DLD1 (cell line): ENCODE results near the gene MVD.

Source experiments
- in situ Hi-C: cut with HindIII; loops from 2 replicates; pipeline ENCODE4 v1.10.0; 2017; ENCODE audit warnings: low sequenced_read_pairs

Gene MVD

GRCh38 chr16:88645455-88645854 lies 17.4 kb downstream of the MVD start:
- in situ Hi-C loops = no loop called here

- in situ Hi-C loops = no loop called here
These were observed 19.3 kb downstream of the MVD start for GRCh38 chr16:88643644-88643932.

- in situ Hi-C loops = no loop called here
These were observed 19.8 kb downstream of the MVD start for GRCh38 chr16:88642881-88643643.

- in situ Hi-C loops = no loop called here
These were observed 22.2 kb downstream of the MVD start for GRCh38 chr16:88640498-88641247.

- in situ Hi-C loops = no loop called here
These were observed 22.8 kb downstream of the MVD start for GRCh38 chr16:88640039-88640495.

GRCh38 chr16:88639231-88640038 lies 23.5 kb downstream of the MVD start:
- in situ Hi-C loops = no loop called here

- in situ Hi-C loops = no loop called here
These were observed 24.3 kb downstream of the MVD start, which contains the start of gene IL17C for GRCh38 chr16:88638323-88639230. IL17C (plus strand) TSS chr16:88638572; CDS start chr16:88638642, 70 bp downstream.

GRCh38 chr16:88636488-88637265 lies 26.2 kb downstream of the MVD start:
- in situ Hi-C loops = no loop called here

GRCh38 chr16:88635671-88636319 lies 27.1 kb downstream of the MVD start:
- in situ Hi-C loops = no loop called here

- in situ Hi-C loops = no loop called here
These were observed 27.8 kb downstream of the MVD start for GRCh38 chr16:88634994-88635670.

- in situ Hi-C loops = no loop called here
These were observed 28.5 kb downstream of the MVD start for GRCh38 chr16:88634141-88634993.

GRCh38 chr16:88633684-88634140 lies 29.2 kb downstream of the MVD start:
- in situ Hi-C loops = no loop called here

- in situ Hi-C loops = no loop called here
These were observed 30.3 kb downstream of the MVD start for GRCh38 chr16:88632587-88632930.

GRCh38 chr16:88631920-88632586 lies 30.8 kb downstream of the MVD start:
- in situ Hi-C loops = no loop called here

- in situ Hi-C loops = no loop called here
These were observed 31.5 kb downstream of the MVD start for GRCh38 chr16:88631384-88631783.

- in situ Hi-C loops = no loop called here
These were observed 31.9 kb downstream of the MVD start for GRCh38 chr16:88630941-88631340.

- in situ Hi-C loops = no loop called here
These were observed 32.5 kb downstream of the MVD start for GRCh38 chr16:88630433-88630832.
